BLaER1 (cell line): ENCODE results near the gene XRCC3.
A peak's percentile ranks its signal among the peaks of the same experiment; 100 is the strongest.
"Not testable (repeated sequence)": the region's sequence is repeated elsewhere in the genome, so short reads cannot be mapped to it uniquely, and the experiment has no call there.

Experiments used
- H3K27ac ChIP-seq: shearing (Covaris generic); formaldehyde crosslinking; 2 replicates; pipeline ENCODE4 v1.8.1; 2022
- H3K27me3 ChIP-seq: shearing (Covaris generic); formaldehyde crosslinking; 2 replicates; pipeline ENCODE4 v1.8.1; 2022
- H3K36me3 ChIP-seq: shearing (Covaris generic); formaldehyde crosslinking; 2 replicates; pipeline ENCODE4 v1.8.1; 2022
- H3K4me1 ChIP-seq: shearing (Covaris generic); formaldehyde crosslinking; 2 replicates; pipeline ENCODE4 v1.8.1; 2022
- H3K4me2 ChIP-seq: shearing (Covaris generic); formaldehyde crosslinking; 2 replicates; pipeline ENCODE4 v1.8.1; 2022
- H3K4me3 ChIP-seq: shearing (Covaris generic); formaldehyde crosslinking; 2 replicates; pipeline ENCODE4 v1.8.1; 2022
- H3K9ac ChIP-seq: shearing (Covaris generic); formaldehyde crosslinking; 2 replicates; pipeline ENCODE4 v1.8.1; 2022
- H3K9me3 ChIP-seq: shearing (Covaris generic); formaldehyde crosslinking; 2 replicates; pipeline ENCODE4 v1.8.1; 2022
- H4K20me1 ChIP-seq: shearing (Covaris generic); formaldehyde crosslinking; 2 replicates; pipeline ENCODE4 v1.8.1; 2022
- Cebpa-rat ChIP-seq: shearing (Covaris generic); IDR thresholded peaks from 2 replicates; pipeline ENCODE4 v1.8.1; 2022

The XRCC3 gene

DNA sequence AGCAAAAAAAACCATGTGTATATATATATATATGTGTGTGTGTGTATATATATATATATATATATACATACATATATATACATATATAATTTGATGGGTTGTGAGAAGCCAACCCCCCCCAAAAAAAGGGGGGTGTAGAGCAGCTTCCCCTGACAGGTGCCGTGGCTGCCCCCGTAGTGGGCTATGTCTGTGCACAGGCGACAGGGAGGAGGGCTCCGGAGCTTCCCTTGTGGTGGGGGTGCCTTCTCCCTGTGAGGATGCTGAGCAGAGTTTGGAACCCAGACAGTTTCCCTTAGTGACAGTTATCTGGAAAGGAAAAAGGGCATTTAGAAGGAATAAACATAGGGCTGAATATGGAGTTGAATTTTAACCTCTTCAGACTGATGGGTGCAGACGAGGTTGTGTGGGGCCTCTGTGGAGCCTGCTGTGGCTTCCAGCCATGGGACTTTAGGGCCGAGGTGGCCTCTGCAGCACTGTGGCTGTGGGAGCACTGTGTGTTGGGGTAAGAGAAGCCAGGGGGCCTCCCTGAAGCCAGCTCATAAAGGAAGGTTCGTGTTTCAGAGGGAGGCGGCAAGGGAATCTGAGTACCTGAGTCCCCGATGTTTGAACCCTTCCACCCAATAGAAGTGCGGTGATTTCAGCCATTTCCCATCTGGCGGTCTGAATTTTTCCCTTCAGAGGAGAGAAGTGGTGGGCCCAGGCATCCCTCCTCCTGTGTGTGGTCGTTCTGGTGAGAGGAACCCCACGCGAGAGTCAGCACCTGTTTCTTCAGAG is 19.8 kb downstream of the XRCC3 start:
- Histone ChIP-seq H3K4me3 (no peak overlapping the region), H3K9ac (peak overlapping the region; percentile 52; the same call in 1 of the 2 replicates), H3K36me3 (peaks cover 68% of the 10 kb centered on the region), H3K4me2 (peak overlapping the region; percentile 90), H3K27ac (peak overlapping the region; percentile 58), H3K9me3 (no peaks in the 10 kb centered on the region), H4K20me1 (peaks cover 99% of the 10 kb centered on the region), H3K27me3 (no peaks in the 10 kb centered on the region), H3K4me1 (peaks cover 98% of the 10 kb centered on the region)
- TF ChIP-seq Cebpa-rat, result no peak

DNA sequence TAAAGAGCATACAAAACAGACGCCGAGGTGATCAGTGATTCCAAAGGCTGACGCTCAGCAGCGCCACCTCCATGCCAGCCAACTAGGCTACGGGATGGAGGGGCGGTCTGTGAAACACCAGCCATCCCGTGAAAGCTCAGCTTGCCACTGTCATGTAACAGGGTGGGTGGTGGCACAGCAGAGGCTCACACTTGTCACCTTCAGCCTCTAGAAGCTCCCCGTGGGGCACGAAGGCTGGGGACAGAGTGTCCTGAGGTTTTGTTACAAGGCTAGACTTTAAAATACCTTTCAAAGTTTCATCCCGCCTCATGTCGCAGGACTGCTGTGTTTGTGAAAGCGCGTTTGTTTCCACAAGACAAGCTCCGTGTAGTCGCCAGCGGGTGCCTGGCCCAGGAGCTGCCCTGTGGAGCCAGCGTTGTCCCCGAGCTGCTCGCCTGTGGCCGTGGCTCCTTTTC is 20.7 kb downstream of the XRCC3 start:
- no peak overlapping the region for H3K4me3 ChIP-seq
- H3K9ac ChIP-seq, result 0 out of 2 replicates have a peak overlapping the region, but pooled peaks have one; percentile 34
- no peak for TF ChIP-seq Cebpa-rat
- H3K4me2 ChIP-seq, result peak overlapping the region; percentile 90
- peaks cover 68% of the 10 kb centered on the region for H3K36me3 ChIP-seq
- H3K27ac ChIP-seq, result peak overlapping the region; percentile 56
- H3K4me1 ChIP-seq, result peaks cover 98% of the 10 kb centered on the region
- peaks cover 99% of the 10 kb centered on the region for H4K20me1 ChIP-seq
- no peaks in the 10 kb centered on the region for H3K9me3 ChIP-seq
- no peaks in the 10 kb centered on the region for H3K27me3 ChIP-seq

DNA sequence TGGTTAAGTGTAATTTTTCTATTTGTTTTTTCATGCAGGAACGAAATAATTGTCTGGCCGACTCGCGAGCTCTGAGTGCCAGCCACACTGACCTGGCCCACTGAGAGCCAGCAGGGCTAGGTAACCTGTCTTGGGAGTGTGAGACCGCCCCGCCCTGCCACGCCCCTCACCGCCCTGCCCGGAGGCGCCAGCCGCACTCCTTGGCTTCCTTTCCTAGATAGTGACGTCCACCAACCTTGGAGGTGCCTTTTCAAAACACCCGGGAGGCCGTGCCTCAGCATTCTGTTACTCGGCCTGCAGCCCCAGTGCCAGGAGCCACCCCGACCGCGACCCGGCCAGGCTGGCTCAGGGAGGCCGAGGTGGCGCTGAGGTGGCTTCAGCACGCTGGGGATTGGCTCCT is 21.7 kb downstream of the XRCC3 start:
- no peaks in the 10 kb centered on the region for H3K9me3 ChIP-seq
- H3K36me3 ChIP-seq, result peaks cover 68% of the 10 kb centered on the region
- TF ChIP-seq Cebpa-rat, result no peak

DNA sequence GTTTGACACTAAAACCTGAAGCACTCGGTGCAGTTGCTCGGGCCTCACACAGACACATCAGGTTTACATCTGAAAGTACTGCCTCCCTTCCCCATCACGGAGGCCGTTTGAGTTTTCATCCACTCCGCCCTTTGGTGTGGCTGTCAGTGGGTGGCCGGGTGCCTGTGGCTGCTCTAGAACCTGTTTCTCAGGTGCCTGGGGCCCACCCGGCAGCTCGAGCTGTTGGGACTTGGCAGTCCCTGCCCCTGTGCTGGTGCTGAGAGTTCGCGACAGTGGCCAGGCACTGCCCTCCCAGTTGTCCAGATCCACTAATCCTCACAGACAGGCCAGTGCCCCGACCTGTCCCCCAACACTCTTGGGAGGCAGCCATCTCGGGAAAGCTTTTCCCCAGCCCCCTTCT is 22.4 kb downstream of the XRCC3 start:
- no peak for TF ChIP-seq Cebpa-rat
- Histone ChIP-seq H3K9ac (0 out of 2 replicates have a peak overlapping the region, but pooled peaks have one; percentile 48), H4K20me1 (peaks cover 83% of the 10 kb centered on the region), H3K9me3 (no peaks in the 10 kb centered on the region), H3K27ac (peak overlapping the region; percentile 72), H3K27me3 (no peaks in the 10 kb centered on the region), H3K4me2 (peak overlapping the region; percentile 90), H3K4me1 (peaks cover 95% of the 10 kb centered on the region), H3K4me3 (no peak overlapping the region), H3K36me3 (peaks cover 68% of the 10 kb centered on the region)

More for the DNA sequence above, 21.7 kb downstream of the XRCC3 start:
- H3K27me3 ChIP-seq, result no peaks in the 10 kb centered on the region
- no peak overlapping the region for H3K9ac ChIP-seq
- H3K4me3 ChIP-seq, result no peak overlapping the region
- H4K20me1 ChIP-seq, result peaks cover 89% of the 10 kb centered on the region
- H3K27ac ChIP-seq, result peak overlapping the region; percentile 72; the same call in 1 of the 2 replicates
- peak overlapping the region; percentile 90 for H3K4me2 ChIP-seq
- peaks cover 99% of the 10 kb centered on the region for H3K4me1 ChIP-seq

DNA sequence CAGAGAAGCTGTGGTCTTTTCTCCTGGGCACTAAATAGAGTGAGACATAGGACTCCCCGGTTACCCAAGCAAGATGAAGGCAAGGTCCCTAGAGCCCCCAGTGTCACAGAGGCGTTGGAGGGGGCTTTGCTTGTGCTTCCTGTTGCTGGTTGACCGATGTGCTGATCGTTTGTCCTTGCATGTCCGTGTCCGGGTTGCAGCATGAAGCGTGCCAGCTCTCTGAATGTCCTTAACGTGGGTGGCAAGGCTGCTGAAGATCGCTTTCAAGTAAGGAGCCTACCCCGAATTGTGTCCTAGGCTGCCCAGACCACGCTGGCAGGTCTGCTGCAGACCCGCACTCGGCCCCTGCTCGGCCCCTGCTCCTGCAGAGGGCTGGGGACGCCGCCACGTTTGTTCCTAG is 23.1 kb downstream of the XRCC3 start:
- Histone ChIP-seq H3K9me3 (no peaks in the 10 kb centered on the region), H3K9ac (peak overlapping the region; percentile 48; the same call in 1 of the 2 replicates), H3K4me2 (peak overlapping the region; percentile 90), H3K27me3 (no peaks in the 10 kb centered on the region), H4K20me1 (peaks cover 76% of the 10 kb centered on the region), H3K4me3 (peak overlapping the region; percentile 26; the same call in 1 of the 2 replicates), H3K4me1 (peaks cover 88% of the 10 kb centered on the region), H3K36me3 (peaks cover 66% of the 10 kb centered on the region), H3K27ac (peak overlapping the region; percentile 72)
- TF ChIP-seq Cebpa-rat, result no peak

DNA sequence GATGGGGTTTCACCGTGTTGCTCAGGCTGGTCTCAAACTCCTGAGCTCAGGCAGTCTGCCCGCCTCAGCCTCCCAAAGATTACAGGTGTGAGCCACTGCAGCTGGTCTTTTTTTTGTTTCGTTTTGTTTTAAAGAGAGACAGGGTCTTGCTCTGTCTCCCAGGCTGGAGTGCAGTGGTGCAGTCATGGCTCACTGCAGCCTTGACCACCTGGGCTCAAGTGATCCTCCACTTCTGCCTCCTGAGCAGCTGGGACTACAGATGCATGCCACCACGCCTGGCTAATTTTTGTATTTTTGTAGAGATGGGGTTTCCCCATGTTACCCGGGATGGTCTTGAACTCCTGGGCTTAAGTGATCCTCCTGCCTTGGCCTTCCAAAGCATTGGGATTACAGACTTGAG is 23.6 kb downstream of the XRCC3 start:
- not testable (repeated sequence) for H3K27me3 ChIP-seq, H3K9me3 ChIP-seq, H3K4me3 ChIP-seq
- Histone ChIP-seq H3K4me1 (peaks cover 83% of the 10 kb centered on the region), H3K27ac (peak overlapping the region; percentile 72), H4K20me1 (peaks cover 76% of the 10 kb centered on the region), H3K4me2 (peak overlapping the region; percentile 90), H3K9ac (peak overlapping the region; percentile 48; the same call in 1 of the 2 replicates), H3K36me3 (peaks cover 68% of the 10 kb centered on the region)

DNA sequence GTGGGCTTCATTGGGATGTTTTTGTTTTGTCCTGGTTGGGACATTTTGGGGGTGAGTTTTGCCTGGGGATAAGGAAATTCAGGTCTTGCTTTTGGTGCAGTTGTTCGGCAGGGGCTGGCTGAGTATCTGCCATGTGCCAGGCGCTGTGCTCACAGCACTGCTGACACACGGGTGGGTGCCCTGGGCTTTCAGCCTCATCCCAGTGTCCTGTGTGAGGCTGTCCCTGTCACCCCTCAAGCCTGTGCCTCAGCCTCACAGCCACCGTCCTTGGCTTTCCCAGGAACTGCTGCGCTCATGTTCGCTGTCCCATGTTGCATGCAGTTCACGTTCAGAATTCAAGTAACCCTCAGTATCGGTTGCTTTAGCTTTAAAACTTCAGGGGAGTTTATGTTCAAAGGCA is 24.9 kb downstream of the XRCC3 start:
- Histone ChIP-seq H3K27me3 (no peaks in the 10 kb centered on the region), H3K9me3 (no peaks in the 10 kb centered on the region), H3K4me2 (peak overlapping the region; percentile 90), H3K36me3 (peaks cover 80% of the 10 kb centered on the region), H3K4me1 (peaks cover 70% of the 10 kb centered on the region), H4K20me1 (peaks cover 76% of the 10 kb centered on the region), H3K27ac (peak overlapping the region; percentile 72; the same call in 1 of the 2 replicates), H3K4me3 (no peak overlapping the region), H3K9ac (peak overlapping the region; percentile 41; the same call in 1 of the 2 replicates)
- TF ChIP-seq Cebpa-rat, result no peak

DNA sequence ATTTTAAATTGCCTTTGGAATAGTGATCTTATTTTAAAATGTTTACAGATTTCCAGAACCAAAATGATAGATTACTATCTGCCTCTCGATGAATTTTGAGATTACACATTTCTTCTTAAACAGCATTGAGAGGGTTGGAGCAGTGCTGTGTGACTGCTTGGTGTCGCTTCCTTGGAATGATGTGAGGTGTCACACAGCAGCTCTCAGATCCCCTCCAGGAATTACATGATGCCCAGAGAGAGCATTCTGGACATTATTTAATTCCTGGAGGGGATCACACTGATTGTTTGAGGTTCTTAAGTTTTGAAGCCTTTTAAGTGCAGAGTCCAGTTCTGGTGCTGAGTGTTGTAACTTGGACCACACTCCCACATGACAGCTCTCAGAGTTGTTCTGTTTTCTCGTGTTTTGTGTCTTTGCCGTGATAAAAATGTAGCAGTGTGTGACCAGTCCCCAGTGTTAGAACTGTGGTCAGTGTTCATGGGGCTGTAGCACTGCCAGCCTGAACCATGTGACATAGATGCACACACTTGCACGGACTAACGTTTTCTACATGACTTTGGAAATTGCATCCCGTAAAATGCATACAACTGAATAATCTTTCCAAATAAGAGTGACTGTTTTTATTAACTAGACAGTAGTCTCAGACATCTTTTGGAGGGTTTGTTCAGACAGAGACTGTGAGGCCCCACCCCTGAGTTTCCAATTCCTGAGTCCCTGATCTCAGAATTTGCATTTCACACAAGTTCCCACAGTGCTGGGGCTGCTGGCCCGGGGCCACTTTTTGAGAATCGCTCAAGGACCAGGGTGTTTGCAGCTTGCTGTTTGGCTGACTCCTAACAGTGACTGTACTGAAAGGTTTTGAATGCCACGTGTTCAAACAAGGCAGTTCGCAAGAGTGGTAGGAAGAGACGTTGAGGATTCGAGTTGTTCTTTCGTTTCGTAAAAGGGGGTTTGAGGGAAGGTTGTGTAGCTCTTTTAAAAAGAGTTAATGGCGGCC is 26.0 kb downstream of the XRCC3 start:
- TF ChIP-seq Cebpa-rat, result no peak
- Histone ChIP-seq H3K27me3 (no peaks in the 10 kb centered on the region), H4K20me1 (peaks cover 76% of the 10 kb centered on the region), H3K9ac (no peak overlapping the region), H3K9me3 (no peaks in the 10 kb centered on the region), H3K4me1 (peaks cover 59% of the 10 kb centered on the region), H3K27ac (peak overlapping the region; percentile 72; the same call in 1 of the 2 replicates), H3K4me2 (peak overlapping the region; percentile 90; the same call in 1 of the 2 replicates), H3K36me3 (peaks cover 84% of the 10 kb centered on the region), H3K4me3 (no peak overlapping the region)

DNA sequence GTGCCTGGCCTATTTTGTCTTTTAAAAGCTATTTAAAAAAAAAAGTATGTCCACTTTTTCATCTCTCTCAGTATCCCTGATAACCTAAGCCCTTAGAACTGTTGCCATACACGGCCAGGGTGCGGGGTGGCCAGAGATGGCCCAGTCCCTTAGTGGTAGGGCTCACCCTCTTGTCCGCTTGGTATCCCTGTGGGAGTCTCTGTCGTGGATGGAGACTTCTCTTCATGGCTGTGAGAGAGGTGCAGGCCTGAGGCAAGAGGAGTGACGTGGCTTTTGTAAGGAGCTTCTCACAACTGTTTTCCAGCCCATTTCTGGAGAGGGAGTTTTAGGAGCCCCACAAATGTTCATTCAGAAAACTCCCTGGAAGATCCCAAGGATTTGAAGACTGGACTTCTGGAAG is 26.8 kb downstream of the XRCC3 start:
- peaks cover 84% of the 10 kb centered on the region for H3K36me3 ChIP-seq

More for the DNA sequence above, 26.8 kb downstream of the XRCC3 start:
- Histone ChIP-seq H3K9ac (no peak overlapping the region), H3K4me3 (no peak overlapping the region), H3K4me2 (no peak overlapping the region), H3K4me1 (peaks cover 51% of the 10 kb centered on the region), H3K27me3 (no peaks in the 10 kb centered on the region), H3K9me3 (no peaks in the 10 kb centered on the region), H3K27ac (no peak overlapping the region), H4K20me1 (peaks cover 69% of the 10 kb centered on the region)
- no peak for TF ChIP-seq Cebpa-rat
